Hepatocyte (in vitro differentiated cells): ENCODE results near the gene TWSG1.

Experiments
- EZH2 ChIP-seq: fragments of 200-600 bp; sonication (generic); IDR thresholded peaks from 2 replicates; pipeline ENCODE4 v1.6.1; 2016; ENCODE audit warnings: antibody characterized with exemption, mild to moderate bottlenecking, borderline replicate concordance
- EZH2phosphoT487 ChIP-seq: fragments of 200-600 bp; sonication (generic); IDR thresholded peaks from one replicate; pipeline ENCODE4 v1.6.1; 2018; ENCODE audit warnings: antibody characterized with exemption, mild to moderate bottlenecking, low read depth, moderate library complexity; ENCODE audit not compliant: unreplicated experiment, severe bottlenecking
- TF ChIP-seq, protein P1 (sequence below): fragments of 200-600 bp; sonication (generic); IDR thresholded peaks from 2 replicates; pipeline ENCODE4 v1.5.1; 2016; ENCODE audit warnings: antibody characterized with exemption, mild to moderate bottlenecking; ENCODE audit not compliant: poor library complexity

DNA sequence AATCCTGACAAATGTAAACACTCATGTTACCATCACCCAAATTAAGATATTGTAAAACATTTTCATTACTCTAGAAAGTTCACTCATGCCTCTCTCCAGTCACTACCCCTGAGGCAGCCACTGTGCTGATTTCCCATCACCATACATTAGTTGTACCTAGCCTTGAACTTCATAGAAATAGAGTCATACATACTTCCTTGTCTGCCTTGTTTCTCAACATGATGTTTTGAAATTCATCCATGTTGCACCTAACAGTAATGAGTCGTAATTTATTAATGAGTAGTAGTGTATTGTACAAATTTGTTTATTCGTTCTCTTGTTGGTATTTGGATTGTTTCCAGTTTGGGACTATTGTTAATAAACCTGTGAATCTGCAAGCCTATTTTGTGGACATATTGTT is 49.0 kb upstream of the TWSG1 start:
- TF ChIP-seq EZH2 (no peak), EZH2phosphoT487 (no peak)
- TF ChIP-seq, protein P1, sequence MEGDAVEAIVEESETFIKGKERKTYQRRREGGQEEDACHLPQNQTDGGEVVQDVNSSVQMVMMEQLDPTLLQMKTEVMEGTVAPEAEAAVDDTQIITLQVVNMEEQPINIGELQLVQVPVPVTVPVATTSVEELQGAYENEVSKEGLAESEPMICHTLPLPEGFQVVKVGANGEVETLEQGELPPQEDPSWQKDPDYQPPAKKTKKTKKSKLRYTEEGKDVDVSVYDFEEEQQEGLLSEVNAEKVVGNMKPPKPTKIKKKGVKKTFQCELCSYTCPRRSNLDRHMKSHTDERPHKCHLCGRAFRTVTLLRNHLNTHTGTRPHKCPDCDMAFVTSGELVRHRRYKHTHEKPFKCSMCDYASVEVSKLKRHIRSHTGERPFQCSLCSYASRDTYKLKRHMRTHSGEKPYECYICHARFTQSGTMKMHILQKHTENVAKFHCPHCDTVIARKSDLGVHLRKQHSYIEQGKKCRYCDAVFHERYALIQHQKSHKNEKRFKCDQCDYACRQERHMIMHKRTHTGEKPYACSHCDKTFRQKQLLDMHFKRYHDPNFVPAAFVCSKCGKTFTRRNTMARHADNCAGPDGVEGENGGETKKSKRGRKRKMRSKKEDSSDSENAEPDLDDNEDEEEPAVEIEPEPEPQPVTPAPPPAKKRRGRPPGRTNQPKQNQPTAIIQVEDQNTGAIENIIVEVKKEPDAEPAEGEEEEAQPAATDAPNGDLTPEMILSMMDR, result no peak
